Measurements from ENCODE around the gene MARVELD1.
A peak's percentile ranks its signal among the peaks of the same experiment; 100 is the strongest.
"Not testable (repeated sequence)": the region's sequence is repeated elsewhere in the genome, so short reads cannot be mapped to it uniquely, and the experiment has no call there.

The MARVELD1 gene

GRCh38 chr10:97686962-97687784 is 26.4 kb upstream of the MARVELD1 start, which contains the start of gene AVPI1:
AVPI1 (minus strand) TSS chr10:97687241; CDS start chr10:97679905, 7,336 bp downstream.
- Histone ChIP-seq H3K9ac (peak within 1 kb of the TSS; percentile 63 to 88 (median 80)), H3K4me2 (peak within 1 kb of the TSS; percentile 86 to 98 (median 97)), H4K20me1 (peaks cover 0 to 43% (median 0%) of the 10 kb centered on the region in 11 experiments; a peak in 7 of 22 replicates), H3K9me3 (replicated peaks in 1 of 11) (no peaks in the 10 kb centered on the region), H3K27ac (peak within 1 kb of the TSS; percentile 57 to 86 (median 67)), H3K4me3 (peak within 1 kb of the TSS; percentile 62 to 83 (median 72)), H3K36me3 (no peaks in the 10 kb centered on the region), H3K27me3 (no peaks in the 10 kb centered on the region), H3K4me1 (peaks cover 42 to 85% (median 58%) of the 10 kb centered on the region in 10 experiments)
- no peak for TF ChIP-seq Cebpa-rat (IDR thresholded peaks at IDR 0.05)

GRCh38 chr10:97687785-97688781 is 25.4 kb upstream of the MARVELD1 start:
- no peak for TF ChIP-seq Cebpa-rat (IDR thresholded peaks at IDR 0.05)
- Histone ChIP-seq H3K36me3 (no peaks in the 10 kb centered on the region), H3K27me3 (no peaks in the 10 kb centered on the region), H3K27ac (peak overlapping the region; percentile 57 to 86 (median 67)), H3K4me2 (peak overlapping the region; percentile 83 to 98 (median 96)), H4K20me1 (peaks cover 0 to 34% (median 0%) of the 10 kb centered on the region in 11 experiments; a peak in 6 of 22 replicates), H3K9ac (peak overlapping the region; percentile 49 to 82 (median 75); a peak in 21 of 22 replicates), H3K4me3 (peak overlapping the region; percentile 62 to 83 (median 72); a peak in 19 of 20 replicates), H3K4me1 (peaks cover 42 to 78% (median 58%) of the 10 kb centered on the region in 10 experiments), H3K9me3 (replicated peaks in 1 of 11) (peaks cover 0 to 2% (median 0%) of the 10 kb centered on the region in 11 experiments; a peak in 2 of 22 replicates)

- H3K36me3 ChIP-seq = no peaks in the 10 kb centered on the region
- H3K4me2 ChIP-seq = peak overlapping the region in 6 of 11 experiments; percentile 12 to 98 (median 87); a peak in 11 of 22 replicates
- peaks cover 0 to 20% (median 0%) of the 10 kb centered on the region in 11 experiments; a peak in 3 of 22 replicates for H4K20me1 ChIP-seq
- no peak for TF ChIP-seq Cebpa-rat (IDR thresholded peaks at IDR 0.05)
- H3K27ac ChIP-seq = peak overlapping the region in 6 of 11 experiments; percentile 39 to 86 (median 80); a peak in 11 of 22 replicates
- peaks cover 0 to 9% (median 0%) of the 10 kb centered on the region in 11 experiments; a peak in 3 of 22 replicates for H3K9me3 ChIP-seq (replicated peaks in 1 of 11)
- peak overlapping the region in 4 of 11 experiments; percentile 6 to 80 (median 66); a peak in 5 of 22 replicates for H3K9ac ChIP-seq
- peaks cover 32 to 63% (median 46%) of the 10 kb centered on the region in 10 experiments for H3K4me1 ChIP-seq
- H3K27me3 ChIP-seq = no peaks in the 10 kb centered on the region
- no peak overlapping the region for H3K4me3 ChIP-seq
Observed at GRCh38 chr10:97689559-97690020, 23.9 kb upstream of the MARVELD1 start.

GRCh38 chr10:97690133-97690532 is 23.4 kb upstream of the MARVELD1 start:
- H3K27me3 ChIP-seq = no peaks in the 10 kb centered on the region
- H3K36me3 ChIP-seq = no peaks in the 10 kb centered on the region
- peak overlapping the region in 6 of 11 experiments; percentile 39 to 86 (median 80); a peak in 10 of 22 replicates for H3K27ac ChIP-seq
- peaks cover 0 to 14% (median 0%) of the 10 kb centered on the region in 11 experiments; a peak in 3 of 22 replicates for H4K20me1 ChIP-seq
- no peak overlapping the region for H3K4me3 ChIP-seq
- TF ChIP-seq Cebpa-rat (IDR thresholded peaks at IDR 0.05) = no peak
- H3K9me3 ChIP-seq (replicated peaks in 1 of 11) = peaks cover 0 to 9% (median 0%) of the 10 kb centered on the region in 11 experiments; a peak in 3 of 22 replicates
- peaks cover 27 to 57% (median 41%) of the 10 kb centered on the region in 10 experiments for H3K4me1 ChIP-seq
- peak overlapping the region in 6 of 11 experiments; percentile 12 to 98 (median 87); a peak in 9 of 22 replicates for H3K4me2 ChIP-seq
- H3K9ac ChIP-seq = peak overlapping the region in 4 of 11 experiments; percentile 6 to 63 (median 62); a peak in 5 of 22 replicates

- H3K4me2 ChIP-seq; H4K20me1 ChIP-seq; H3K9ac ChIP-seq; H3K4me3 ChIP-seq; H3K36me3 ChIP-seq; H3K9me3 ChIP-seq (replicated peaks in 1 of 11); H3K27ac ChIP-seq; H3K27me3 ChIP-seq: not testable (repeated sequence)
- H3K4me1 ChIP-seq = peaks cover 5 to 12% (median 6%) of the 10 kb centered on the region in 10 experiments; a peak in 16 of 20 replicates
Observed at GRCh38 chr10:97698072-97698655, 15.4 kb upstream of the MARVELD1 start.

- Histone ChIP-seq H4K20me1 (no peaks in the 10 kb centered on the region), H3K9me3 (replicated peaks in 1 of 11) (no peaks in the 10 kb centered on the region; a peak in 1 of 22 replicates)
- no peak for TF ChIP-seq Cebpa-rat (IDR thresholded peaks at IDR 0.05)
Observed at GRCh38 chr10:97701438-97702069, 12.0 kb upstream of the MARVELD1 start.

GRCh38 chr10:97703398-97704067 is 10.0 kb upstream of the MARVELD1 start:
- peak overlapping the region in 2 of 11 experiments; percentile 15 to 55; a peak in 2 of 22 replicates for H3K27ac ChIP-seq
- no peak for TF ChIP-seq Cebpa-rat (IDR thresholded peaks at IDR 0.05)
- no peak overlapping the region for H3K4me3 ChIP-seq
- H3K4me2 ChIP-seq = peak overlapping the region; percentile 8 to 79 (median 63); a peak in 20 of 22 replicates
- H3K36me3 ChIP-seq = no peaks in the 10 kb centered on the region
- peaks cover 13 to 47% (median 31%) of the 10 kb centered on the region in 10 experiments for H3K4me1 ChIP-seq
- H3K9me3 ChIP-seq (replicated peaks in 1 of 11) = no peaks in the 10 kb centered on the region; a peak in 1 of 22 replicates
- H3K27me3 ChIP-seq = no peaks in the 10 kb centered on the region
- H4K20me1 ChIP-seq = no peaks in the 10 kb centered on the region
- H3K9ac ChIP-seq = 0 out of 22 replicates have a peak overlapping the region, but pooled peaks of 1 of the 11 experiments have one; percentile 13

More at GRCh38 chr10:97701438-97702069, 12.0 kb upstream of the MARVELD1 start:
- Histone ChIP-seq H3K27ac (no peak overlapping the region), H3K36me3 (no peaks in the 10 kb centered on the region), H3K27me3 (no peaks in the 10 kb centered on the region), H3K9ac (no peak overlapping the region), H3K4me3 (no peak overlapping the region), H3K4me1 (peaks cover 13 to 34% (median 24%) of the 10 kb centered on the region in 10 experiments), H3K4me2 (peak overlapping the region in 6 of 11 experiments; percentile 7 to 65 (median 24); a peak in 6 of 22 replicates)

All from BLaER1 treated with 17β-estradiol and CSF1 and Interleukin-3, amounts not matched to agents 10 nM and 100 nM (cell line).